ENCODE data around the gene AKAP12.

DNA sequence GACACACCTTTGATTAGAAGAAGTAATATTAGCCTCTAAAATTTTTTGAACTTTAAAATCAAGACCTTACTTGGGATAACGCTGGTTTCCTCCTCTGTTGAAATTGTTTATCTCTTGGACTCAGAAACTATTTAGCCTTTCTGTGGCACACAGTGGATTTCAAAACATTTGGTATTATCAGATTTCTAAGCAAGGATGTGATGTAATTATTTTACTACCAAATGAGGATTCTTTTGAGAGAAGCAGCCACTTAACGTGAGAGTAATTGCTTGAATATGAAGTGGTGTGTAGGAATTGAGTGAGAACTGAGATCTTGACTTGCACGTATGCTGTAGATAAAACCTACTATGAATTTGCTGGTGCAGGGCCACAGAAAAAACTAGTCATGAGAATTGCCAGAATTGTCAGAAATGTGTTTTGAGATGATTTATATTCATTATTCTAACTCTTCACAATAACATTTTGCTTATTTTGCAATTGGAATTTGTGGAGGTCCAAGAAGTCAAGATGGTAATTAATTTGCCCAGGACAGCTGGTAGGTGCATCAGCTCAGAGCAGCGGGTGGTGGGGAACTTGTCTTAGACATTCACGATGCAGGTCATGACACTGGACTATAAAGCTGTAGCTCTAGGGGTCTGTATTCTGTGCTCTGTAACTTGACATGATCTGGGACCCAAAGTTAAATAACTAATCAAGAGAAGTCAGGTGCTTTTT lies 53.4 kb downstream of the AKAP12 start:
- TF ChIP-seq, protein P1, sequence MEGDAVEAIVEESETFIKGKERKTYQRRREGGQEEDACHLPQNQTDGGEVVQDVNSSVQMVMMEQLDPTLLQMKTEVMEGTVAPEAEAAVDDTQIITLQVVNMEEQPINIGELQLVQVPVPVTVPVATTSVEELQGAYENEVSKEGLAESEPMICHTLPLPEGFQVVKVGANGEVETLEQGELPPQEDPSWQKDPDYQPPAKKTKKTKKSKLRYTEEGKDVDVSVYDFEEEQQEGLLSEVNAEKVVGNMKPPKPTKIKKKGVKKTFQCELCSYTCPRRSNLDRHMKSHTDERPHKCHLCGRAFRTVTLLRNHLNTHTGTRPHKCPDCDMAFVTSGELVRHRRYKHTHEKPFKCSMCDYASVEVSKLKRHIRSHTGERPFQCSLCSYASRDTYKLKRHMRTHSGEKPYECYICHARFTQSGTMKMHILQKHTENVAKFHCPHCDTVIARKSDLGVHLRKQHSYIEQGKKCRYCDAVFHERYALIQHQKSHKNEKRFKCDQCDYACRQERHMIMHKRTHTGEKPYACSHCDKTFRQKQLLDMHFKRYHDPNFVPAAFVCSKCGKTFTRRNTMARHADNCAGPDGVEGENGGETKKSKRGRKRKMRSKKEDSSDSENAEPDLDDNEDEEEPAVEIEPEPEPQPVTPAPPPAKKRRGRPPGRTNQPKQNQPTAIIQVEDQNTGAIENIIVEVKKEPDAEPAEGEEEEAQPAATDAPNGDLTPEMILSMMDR (IDR thresholded peaks at IDR 0.05; ENCODE audit: poor library complexity, severe bottlenecking): no peak
- TF ChIP-seq EZH2 (IDR thresholded peaks at IDR 0.05; ENCODE audit: borderline replicate concordance, insufficient read depth, low read length, poor library complexity, severe bottlenecking): no peak
- TF ChIP-seq TAF1 (IDR thresholded peaks at IDR 0.05; ENCODE audit: low read depth): no peak

Measured in neural cell (in vitro differentiated cells).